HepG2 (cell line): ENCODE measurements around the gene RBBP8NL. TPM values are rescaled to one million over a fixed set of nuclear protein-coding genes. Genes with fewer than 3 reads are reported as not detected.
A peak's percentile ranks its signal among the peaks of the same experiment; 100 is the strongest.

Experiments used
- ARNTL ChIP-seq: sonication (generic); formaldehyde crosslinking; IDR thresholded peaks from 2 replicates; pipeline ENCODE4 v1.4.0; 2020; ENCODE audit warnings: mild to moderate bottlenecking, missing genetic modification reagents
- ATF1 ChIP-seq: IDR thresholded peaks from 2 replicates; pipeline ENCODE4 v1.6.1; 2016; ENCODE audit warnings: mild to moderate bottlenecking, control low read depth
- ETV6 ChIP-seq: sonication (generic); formaldehyde crosslinking; conservative IDR thresholded peaks from 2 replicates; pipeline ENCODE4 v1.4.0; 2020; ENCODE audit warnings: missing genetic modification reagents
- HDAC6 ChIP-seq: fragments of 200-600 bp; sonication (generic); IDR thresholded peaks from 2 replicates; pipeline ENCODE4 v1.7.0; 2017; ENCODE audit warnings: mild to moderate bottlenecking, antibody characterized with exemption, low read length, low read depth
- HNF4G ChIP-seq, 2 experiments: sonication (generic) in 1 of 2; formaldehyde crosslinking in 1 of 2; IDR thresholded peaks; 2 replicates each; pipeline versions ENCODE4 v1.4.0 to v1.6.1; 2011 to 2020; ENCODE audit warnings: borderline replicate concordance in 2 of 2, low read depth in 2 of 2, mild to moderate bottlenecking in 2 of 2, low read length in 1 of 2, missing genetic modification reagents in 1 of 2, moderate library complexity in 1 of 2
- KLF13 ChIP-seq: sonication (generic); formaldehyde crosslinking; IDR thresholded peaks from 2 replicates; pipeline ENCODE4 v1.4.0; 2020; ENCODE audit warnings: mild to moderate bottlenecking, missing genetic modification reagents
- MTF1 ChIP-seq: sonication (generic); formaldehyde crosslinking; IDR thresholded peaks from 2 replicates; pipeline ENCODE4 v1.5.0; 2020; ENCODE audit warnings: missing genetic modification reagents
- NFYB ChIP-seq: sonication (generic); formaldehyde crosslinking; IDR thresholded peaks from 2 replicates; pipeline ENCODE4 v1.4.0; 2020; ENCODE audit warnings: missing genetic modification reagents
- NFYC ChIP-seq: IDR thresholded peaks from 2 replicates; pipeline ENCODE4 v1.6.1; 2016; ENCODE audit warnings: missing genetic modification reagents, missing compliant biosample characterization
- SOX13 ChIP-seq, 3 experiments: fragments of 450-650 bp in 1 of 3; sonication (generic) in 1 of 3; formaldehyde crosslinking in 1 of 3; IDR thresholded peaks in 2 of 3; conservative IDR thresholded peaks in 1 of 3; 2 replicates each; pipeline versions ENCODE4 v1.5.0 to v1.6.1; 2016 to 2020; ENCODE audit warnings: antibody characterized with exemption in 1 of 3, mild to moderate bottlenecking in 1 of 3, missing compliant biosample characterization in 1 of 3, missing genetic modification reagents in 1 of 3, moderate library complexity in 1 of 3
- ZMYM3 ChIP-seq: sonication (generic); formaldehyde crosslinking; IDR thresholded peaks from 2 replicates; pipeline ENCODE4 v1.5.1; 2020; ENCODE audit warnings: mild to moderate bottlenecking, missing genetic modification reagents
- ZNF282 ChIP-seq: fragments of 450-650 bp; IDR thresholded peaks from 2 replicates; pipeline ENCODE4 v1.6.1; 2018; ENCODE audit not compliant: partially characterized antibody
- ZNF34 ChIP-seq: sonication (generic); formaldehyde crosslinking; IDR thresholded peaks from 2 replicates; pipeline ENCODE4 v1.4.0; 2020; ENCODE audit warnings: mild to moderate bottlenecking, missing genetic modification reagents, borderline replicate concordance
- ZNF557 ChIP-seq: sonication (generic); formaldehyde crosslinking; IDR thresholded peaks from 2 replicates; pipeline ENCODE4 v1.4.0; 2020; ENCODE audit warnings: missing genetic modification reagents
- ZNF564 ChIP-seq: sonication (generic); formaldehyde crosslinking; IDR thresholded peaks from 2 replicates; pipeline ENCODE4 v1.8.1; 2023; ENCODE audit warnings: mild to moderate bottlenecking, missing genetic modification reagents
- polyA plus RNA-seq, 8 experiments: library from polyadenylated mRNA; depleted of rRNA in 3 of 8; stranded (reverse) in 7 of 8; unstranded in 1 of 8; fragments of >200 nt; fragmentation: Illumina TruSeq in 4 of 8; extraction: Trizol in 4 of 8; gene quantifications; 2 replicates each; pipeline versions ENCODE4 v1.2.1 to v1.2.3, GENCODE V29; 2011 to 2016; ENCODE audit warnings: low read depth in 4 of 8, missing spikeins in 1 of 8, mixed read lengths in 1 of 8; ENCODE audit not compliant: insufficient read depth in 1 of 8
- total RNA-seq, 5 experiments: library from RNA; depleted of rRNA; stranded (reverse); fragments of >200 nt; fragmentation: Illumina TruSeq; extraction: Trizol; gene quantifications; 2 replicates each; pipeline ENCODE4 v1.2.3, GENCODE V29; 2016; ENCODE audit warnings: low read depth in 1 of 5
- TF ChIP-seq, protein P1 (sequence below): fragments of 450-650 bp; IDR thresholded peaks from 2 replicates; pipeline ENCODE4 v1.6.1; 2017; ENCODE audit warnings: mild to moderate bottlenecking
- TF ChIP-seq, protein P2 (sequence below): sonication (generic); formaldehyde crosslinking; IDR thresholded peaks from 2 replicates; pipeline ENCODE4 v1.4.0; 2020; ENCODE audit warnings: missing genetic modification reagents
- TF ChIP-seq, protein P3 (sequence below): sonication (generic); formaldehyde crosslinking; IDR thresholded peaks from 2 replicates; pipeline ENCODE4 v1.4.0; 2020; ENCODE audit warnings: missing genetic modification reagents, mild to moderate bottlenecking, borderline replicate concordance
- TF ChIP-seq, protein P4 (sequence below): sonication (generic); formaldehyde crosslinking; IDR thresholded peaks from 2 replicates; pipeline ENCODE4 v1.5.0; 2020; ENCODE audit warnings: missing genetic modification reagents, mild to moderate bottlenecking, borderline replicate concordance

Gene RBBP8NL
- total and polyA plus RNA-seq, 2 of the 13 experiments (the other 11 are each of a cell fraction or from before 2014, with no cell fraction given): 0.69 to 0.86 TPM

GRCh38 chr20:62406635-62407176, 20.6 kb downstream of the RBBP8NL start (continued):
- TF ChIP-seq, protein P1, sequence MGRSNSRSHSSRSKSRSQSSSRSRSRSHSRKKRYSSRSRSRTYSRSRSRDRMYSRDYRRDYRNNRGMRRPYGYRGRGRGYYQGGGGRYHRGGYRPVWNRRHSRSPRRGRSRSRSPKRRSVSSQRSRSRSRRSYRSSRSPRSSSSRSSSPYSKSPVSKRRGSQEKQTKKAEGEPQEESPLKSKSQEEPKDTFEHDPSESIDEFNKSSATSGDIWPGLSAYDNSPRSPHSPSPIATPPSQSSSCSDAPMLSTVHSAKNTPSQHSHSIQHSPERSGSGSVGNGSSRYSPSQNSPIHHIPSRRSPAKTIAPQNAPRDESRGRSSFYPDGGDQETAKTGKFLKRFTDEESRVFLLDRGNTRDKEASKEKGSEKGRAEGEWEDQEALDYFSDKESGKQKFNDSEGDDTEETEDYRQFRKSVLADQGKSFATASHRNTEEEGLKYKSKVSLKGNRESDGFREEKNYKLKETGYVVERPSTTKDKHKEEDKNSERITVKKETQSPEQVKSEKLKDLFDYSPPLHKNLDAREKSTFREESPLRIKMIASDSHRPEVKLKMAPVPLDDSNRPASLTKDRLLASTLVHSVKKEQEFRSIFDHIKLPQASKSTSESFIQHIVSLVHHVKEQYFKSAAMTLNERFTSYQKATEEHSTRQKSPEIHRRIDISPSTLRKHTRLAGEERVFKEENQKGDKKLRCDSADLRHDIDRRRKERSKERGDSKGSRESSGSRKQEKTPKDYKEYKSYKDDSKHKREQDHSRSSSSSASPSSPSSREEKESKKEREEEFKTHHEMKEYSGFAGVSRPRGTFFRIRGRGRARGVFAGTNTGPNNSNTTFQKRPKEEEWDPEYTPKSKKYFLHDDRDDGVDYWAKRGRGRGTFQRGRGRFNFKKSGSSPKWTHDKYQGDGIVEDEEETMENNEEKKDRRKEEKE: no peak
- TF ChIP-seq ETV6 (CRISPR knock-in tag): no peak
- TF ChIP-seq ARNTL (CRISPR knock-in tag): no peak
- no peak for TF ChIP-seq MTF1 (CRISPR knock-in tag)
- TF ChIP-seq ZNF564 (CRISPR knock-in tag): no peak; the same call in 1 of the 2 replicates
- no peak for TF ChIP-seq ATF1 (CRISPR knock-in tag)
- TF ChIP-seq KLF13: no peak
- TF ChIP-seq, protein P2, sequence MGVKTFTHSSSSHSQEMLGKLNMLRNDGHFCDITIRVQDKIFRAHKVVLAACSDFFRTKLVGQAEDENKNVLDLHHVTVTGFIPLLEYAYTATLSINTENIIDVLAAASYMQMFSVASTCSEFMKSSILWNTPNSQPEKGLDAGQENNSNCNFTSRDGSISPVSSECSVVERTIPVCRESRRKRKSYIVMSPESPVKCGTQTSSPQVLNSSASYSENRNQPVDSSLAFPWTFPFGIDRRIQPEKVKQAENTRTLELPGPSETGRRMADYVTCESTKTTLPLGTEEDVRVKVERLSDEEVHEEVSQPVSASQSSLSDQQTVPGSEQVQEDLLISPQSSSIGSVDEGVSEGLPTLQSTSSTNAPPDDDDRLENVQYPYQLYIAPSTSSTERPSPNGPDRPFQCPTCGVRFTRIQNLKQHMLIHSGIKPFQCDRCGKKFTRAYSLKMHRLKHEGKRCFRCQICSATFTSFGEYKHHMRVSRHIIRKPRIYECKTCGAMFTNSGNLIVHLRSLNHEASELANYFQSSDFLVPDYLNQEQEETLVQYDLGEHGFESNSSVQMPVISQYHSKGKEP (CRISPR knock-in tag): no peak
- no peak for TF ChIP-seq ZNF557 (CRISPR knock-in tag)
- no peak for TF ChIP-seq ZMYM3 (CRISPR knock-in tag)
- TF ChIP-seq, protein P3, sequence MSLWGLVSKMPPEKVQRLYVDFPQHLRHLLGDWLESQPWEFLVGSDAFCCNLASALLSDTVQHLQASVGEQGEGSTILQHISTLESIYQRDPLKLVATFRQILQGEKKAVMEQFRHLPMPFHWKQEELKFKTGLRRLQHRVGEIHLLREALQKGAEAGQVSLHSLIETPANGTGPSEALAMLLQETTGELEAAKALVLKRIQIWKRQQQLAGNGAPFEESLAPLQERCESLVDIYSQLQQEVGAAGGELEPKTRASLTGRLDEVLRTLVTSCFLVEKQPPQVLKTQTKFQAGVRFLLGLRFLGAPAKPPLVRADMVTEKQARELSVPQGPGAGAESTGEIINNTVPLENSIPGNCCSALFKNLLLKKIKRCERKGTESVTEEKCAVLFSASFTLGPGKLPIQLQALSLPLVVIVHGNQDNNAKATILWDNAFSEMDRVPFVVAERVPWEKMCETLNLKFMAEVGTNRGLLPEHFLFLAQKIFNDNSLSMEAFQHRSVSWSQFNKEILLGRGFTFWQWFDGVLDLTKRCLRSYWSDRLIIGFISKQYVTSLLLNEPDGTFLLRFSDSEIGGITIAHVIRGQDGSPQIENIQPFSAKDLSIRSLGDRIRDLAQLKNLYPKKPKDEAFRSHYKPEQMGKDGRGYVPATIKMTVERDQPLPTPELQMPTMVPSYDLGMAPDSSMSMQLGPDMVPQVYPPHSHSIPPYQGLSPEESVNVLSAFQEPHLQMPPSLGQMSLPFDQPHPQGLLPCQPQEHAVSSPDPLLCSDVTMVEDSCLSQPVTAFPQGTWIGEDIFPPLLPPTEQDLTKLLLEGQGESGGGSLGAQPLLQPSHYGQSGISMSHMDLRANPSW (CRISPR knock-in tag): no peak
- 0 out of 2 replicates have a peak, but pooled peaks have one; percentile 22 for TF ChIP-seq HNF4G (IDR thresholded peaks at IDR 0.05; ENCODE audit: borderline replicate concordance, low read depth, low read length)
- TF ChIP-seq HNF4G (CRISPR knock-in tag; IDR thresholded peaks at IDR 0.05; ENCODE audit: borderline replicate concordance, low read depth): peak; percentile 38; the same call in 1 of the 2 replicates
- no peak for TF ChIP-seq NFYC (CRISPR knock-in tag)
- no peak for TF ChIP-seq HDAC6
- TF ChIP-seq ZNF34 (CRISPR knock-in tag): no peak
- peak; percentile 61; the same call in 1 of the 2 replicates for TF ChIP-seq SOX13 (IDR thresholded peaks at IDR 0.05)
- peak in 1 of 2 experiments; percentile 84; a peak in 2 of 4 replicates for TF ChIP-seq SOX13 (CRISPR knock-in tag; conservative IDR thresholded peaks at IDR 0.05 in 1 of 2, IDR thresholded peaks at IDR 0.05 in 1 of 2)
- TF ChIP-seq, protein P4, sequence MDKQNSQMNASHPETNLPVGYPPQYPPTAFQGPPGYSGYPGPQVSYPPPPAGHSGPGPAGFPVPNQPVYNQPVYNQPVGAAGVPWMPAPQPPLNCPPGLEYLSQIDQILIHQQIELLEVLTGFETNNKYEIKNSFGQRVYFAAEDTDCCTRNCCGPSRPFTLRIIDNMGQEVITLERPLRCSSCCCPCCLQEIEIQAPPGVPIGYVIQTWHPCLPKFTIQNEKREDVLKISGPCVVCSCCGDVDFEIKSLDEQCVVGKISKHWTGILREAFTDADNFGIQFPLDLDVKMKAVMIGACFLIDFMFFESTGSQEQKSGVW (CRISPR knock-in tag): no peak
- TF ChIP-seq ZNF282: no peak
- TF ChIP-seq NFYB: no peak; the same call in 1 of the 2 replicates
